LNCaP clone FGC (cell line): ENCODE measurements around the gene LLGL1.
"Not testable (repeated sequence)": the region's sequence is repeated elsewhere in the genome, so short reads cannot be mapped to it uniquely, and the experiment has no call there.

ENCODE experiments used
- DNase-seq: peaks from one replicate; pipeline ENCODE4 v3.0.0-alpha.2; 2011; ENCODE audit warnings: low read depth
- H3K4me3 ChIP-seq: 2 replicates; pipeline ENCODE4 v1.5.1; 2011; ENCODE audit warnings: mild to moderate bottlenecking, low read depth, low read length, control low read depth
- TF ChIP-seq, protein P1 (sequence below): IDR thresholded peaks from 2 replicates; pipeline ENCODE4 v1.5.1; 2012; ENCODE audit warnings: mild to moderate bottlenecking; ENCODE audit not compliant: control insufficient read depth, insufficient read depth; ENCODE audit errors: extremely low read depth

LLGL1 gene

DNA sequence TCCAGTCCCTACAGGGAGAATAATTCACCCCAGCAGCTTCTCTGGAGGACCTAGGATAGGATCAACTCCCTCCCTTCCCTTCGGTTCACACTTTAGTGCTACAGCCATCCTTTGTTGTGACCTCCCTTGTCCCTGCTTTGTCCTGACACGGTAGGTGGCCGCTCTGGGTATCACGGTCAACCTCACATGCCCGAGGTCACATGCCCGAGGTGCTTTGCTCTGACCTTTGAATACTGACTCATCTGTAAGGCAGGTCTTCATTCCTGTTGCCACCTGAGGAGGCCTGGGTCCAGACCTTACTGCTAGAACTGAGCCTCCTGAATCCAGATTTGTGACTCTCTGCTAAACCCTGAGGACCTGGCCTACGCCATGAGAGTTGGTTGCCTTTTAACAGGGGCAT lies 22.1 kb upstream of the LLGL1 start:
- DNase-seq, result no peak
- TF ChIP-seq, protein P1, sequence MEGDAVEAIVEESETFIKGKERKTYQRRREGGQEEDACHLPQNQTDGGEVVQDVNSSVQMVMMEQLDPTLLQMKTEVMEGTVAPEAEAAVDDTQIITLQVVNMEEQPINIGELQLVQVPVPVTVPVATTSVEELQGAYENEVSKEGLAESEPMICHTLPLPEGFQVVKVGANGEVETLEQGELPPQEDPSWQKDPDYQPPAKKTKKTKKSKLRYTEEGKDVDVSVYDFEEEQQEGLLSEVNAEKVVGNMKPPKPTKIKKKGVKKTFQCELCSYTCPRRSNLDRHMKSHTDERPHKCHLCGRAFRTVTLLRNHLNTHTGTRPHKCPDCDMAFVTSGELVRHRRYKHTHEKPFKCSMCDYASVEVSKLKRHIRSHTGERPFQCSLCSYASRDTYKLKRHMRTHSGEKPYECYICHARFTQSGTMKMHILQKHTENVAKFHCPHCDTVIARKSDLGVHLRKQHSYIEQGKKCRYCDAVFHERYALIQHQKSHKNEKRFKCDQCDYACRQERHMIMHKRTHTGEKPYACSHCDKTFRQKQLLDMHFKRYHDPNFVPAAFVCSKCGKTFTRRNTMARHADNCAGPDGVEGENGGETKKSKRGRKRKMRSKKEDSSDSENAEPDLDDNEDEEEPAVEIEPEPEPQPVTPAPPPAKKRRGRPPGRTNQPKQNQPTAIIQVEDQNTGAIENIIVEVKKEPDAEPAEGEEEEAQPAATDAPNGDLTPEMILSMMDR, result no peak
- no peak overlapping the region for H3K4me3 ChIP-seq

DNA sequence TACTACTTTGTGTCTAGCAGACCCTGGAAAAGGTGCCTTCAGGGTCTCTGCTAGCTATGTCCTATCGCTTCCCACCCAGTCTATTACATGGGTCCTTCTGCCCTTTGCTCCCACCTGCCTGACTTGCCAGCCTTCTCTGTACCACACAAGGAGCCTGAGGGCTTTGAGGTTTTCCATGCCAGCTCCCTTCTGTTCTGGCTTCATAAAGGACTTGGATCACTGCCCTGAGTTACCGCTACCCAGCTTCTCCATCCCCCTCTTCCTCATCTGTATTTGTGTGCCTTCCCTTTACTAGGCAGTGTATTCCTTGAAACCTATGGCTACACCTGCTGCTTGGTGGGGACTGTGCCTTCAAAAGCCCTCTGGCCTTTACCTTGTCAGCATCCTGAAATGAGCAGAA lies 19.6 kb upstream of the LLGL1 start:
- no peak overlapping the region for H3K4me3 ChIP-seq
- DNase-seq, result no peak
- TF ChIP-seq, protein P1, result no peak

DNA sequence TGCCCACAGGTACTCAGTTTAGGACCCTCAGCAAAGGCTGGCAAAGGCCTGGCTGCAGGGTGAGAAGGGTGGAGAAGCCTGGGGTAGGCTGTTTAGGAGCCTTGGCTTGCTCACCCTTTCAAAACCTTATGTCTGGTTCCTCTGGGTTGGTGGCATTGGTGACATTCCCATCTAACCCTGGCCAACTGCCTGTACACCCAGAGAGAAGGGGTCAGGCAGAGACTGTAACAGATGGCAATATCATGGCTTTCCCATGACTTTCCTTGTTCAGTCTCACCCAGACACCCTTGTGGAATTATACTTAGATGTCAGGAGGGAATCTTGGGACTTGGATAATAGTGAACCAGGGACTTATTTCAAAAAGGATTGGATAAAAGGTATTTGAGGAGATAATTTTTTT lies 18.5 kb upstream of the LLGL1 start:
- DNase-seq, result no peak
- H3K4me3 ChIP-seq, result no peak overlapping the region
- TF ChIP-seq, protein P1, result no peak

DNA sequence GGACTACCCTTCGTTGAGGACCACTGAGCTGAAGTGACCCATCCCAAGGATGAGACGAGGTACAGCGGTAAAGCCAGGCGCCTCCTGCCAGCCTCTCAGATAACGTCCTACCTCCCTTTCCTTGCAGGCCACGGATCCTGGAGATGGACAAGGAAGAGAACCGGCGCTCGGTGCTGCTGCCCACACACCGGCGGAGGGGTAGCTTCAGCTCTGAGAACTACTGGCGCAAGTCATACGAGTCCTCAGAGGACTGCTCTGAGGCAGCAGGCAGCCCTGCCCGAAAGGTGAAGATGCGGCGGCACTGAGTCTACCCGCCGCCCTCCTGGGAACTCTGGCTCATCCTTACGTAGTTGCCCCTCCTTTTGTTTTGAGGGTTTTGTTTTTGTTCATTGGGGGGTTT lies 17.3 kb upstream of the LLGL1 start:
- TF ChIP-seq, protein P1, result no peak
- H3K4me3 ChIP-seq, result no peak overlapping the region
- no peak for DNase-seq

DNA sequence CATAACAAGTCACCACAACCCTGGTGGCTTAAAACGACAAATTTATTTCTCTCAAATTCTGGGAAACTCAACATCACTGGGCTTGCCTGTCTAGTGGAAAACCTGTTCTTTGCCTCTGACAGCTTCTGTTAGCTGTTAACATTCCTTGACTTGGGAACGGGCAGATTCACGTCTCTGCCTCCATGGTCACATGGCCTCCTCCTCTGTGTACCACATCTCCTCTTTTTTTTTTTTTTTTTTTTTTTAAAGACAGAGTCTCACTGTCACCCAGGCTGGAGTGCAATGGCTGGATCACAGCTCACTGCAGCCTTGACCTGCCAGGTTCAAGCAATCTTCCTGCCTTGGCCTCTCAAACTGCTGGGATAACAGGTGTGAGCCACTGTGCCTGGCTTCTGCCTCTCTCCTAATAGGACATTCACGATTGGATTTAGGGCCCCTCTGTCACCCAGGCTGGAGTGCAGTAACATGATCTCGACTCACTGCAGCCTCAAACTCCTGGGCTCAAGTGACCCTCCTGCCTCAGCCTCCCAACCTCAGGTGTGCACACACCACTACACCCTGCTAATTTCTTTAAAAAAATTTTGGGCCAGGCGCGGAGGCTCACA lies 11.7 kb upstream of the LLGL1 start:
- DNase-seq, result no peak
- H3K4me3 ChIP-seq, result no peak overlapping the region
- TF ChIP-seq, protein P1, result no peak

DNA sequence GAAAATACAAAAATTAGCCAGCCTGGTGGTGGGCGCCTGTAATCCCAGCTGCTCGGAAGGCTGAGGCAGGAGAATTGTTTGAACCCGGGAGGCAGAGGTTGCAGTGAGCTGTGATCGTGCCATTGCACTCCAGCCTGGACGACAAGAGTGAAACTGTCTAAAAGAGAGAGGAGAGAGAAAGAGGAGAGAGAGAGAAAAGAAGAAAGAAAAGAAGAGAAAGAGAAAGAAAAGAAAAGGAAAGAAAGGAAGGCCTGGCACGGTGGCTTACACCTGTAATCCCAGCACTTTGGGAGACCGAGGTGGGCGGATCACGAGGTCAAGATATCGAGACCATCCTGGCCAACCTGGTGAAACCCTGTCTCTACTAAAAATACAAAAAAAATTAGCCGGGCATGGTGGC lies 8.5 kb upstream of the LLGL1 start:
- not testable (repeated sequence) for H3K4me3 ChIP-seq, DNase-seq

DNA sequence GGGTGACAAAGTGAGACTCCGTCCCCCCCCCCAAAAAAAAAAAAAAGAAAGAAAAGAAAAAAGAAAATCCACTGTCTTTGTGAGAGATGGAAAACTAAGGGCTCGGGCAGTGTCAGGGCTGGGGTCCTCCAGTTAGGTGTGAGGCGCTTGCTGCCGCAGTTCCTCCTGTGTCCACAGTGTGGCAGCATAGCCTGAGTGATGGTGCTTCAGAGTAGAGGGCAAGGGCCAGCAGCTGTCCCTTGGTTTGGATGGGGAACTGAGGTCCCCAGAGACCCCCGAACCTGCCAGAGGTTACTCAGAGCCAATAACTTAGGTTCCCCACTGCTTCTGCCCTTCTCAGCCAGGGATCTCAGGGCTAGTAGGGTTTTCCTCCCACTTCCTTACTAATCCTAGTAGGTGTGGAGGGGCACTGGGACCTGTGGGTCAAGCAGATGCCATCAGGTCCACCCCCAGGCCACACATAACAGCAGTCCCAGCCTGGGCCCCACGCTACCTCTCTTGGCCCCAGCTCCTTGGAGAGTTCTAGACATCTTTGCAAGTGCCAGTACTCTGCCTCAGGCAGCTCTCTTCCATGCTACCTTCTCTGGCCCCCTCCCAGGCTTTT lies 7.9 kb upstream of the LLGL1 start:
- DNase-seq, result peak; percentile 13
- no peak overlapping the region for H3K4me3 ChIP-seq
- TF ChIP-seq, protein P1, result peak; percentile 95
